SK-N-SH (cell line): ENCODE results near the gene BAG1. TPM values are rescaled to one million over a fixed set of nuclear protein-coding genes. Genes with fewer than 3 reads are reported as not detected.

Experiments
- CTCF ChIA-PET: fragments of 300-600, 350-600 bp; formaldehyde crosslinking; extraction: SDS; loops from one replicate; lab custom pipeline; 2021; lab: Yijun Ruan, JAX
- POLR2A ChIA-PET: fragments of 350-600 bp; sonication (Branson Sonifier 250); formaldehyde crosslinking; extraction: SDS; loops from one replicate; lab custom pipeline; 2020; ENCODE audit warnings: antibody characterized with exemption, inconsistent platforms; lab: Yijun Ruan, JAX
- DNase-seq: peaks from one replicate; pipeline ENCODE4 v3.0.0; 2012
- H2AFZ ChIP-seq: fragments of 200-600 bp; sonication (generic); 2 replicates; pipeline ENCODE4 v1.8.1; 2016; ENCODE audit warnings: antibody characterized with exemption, mild to moderate bottlenecking, low read depth
- H3F3A ChIP-seq: fragments of 200-600 bp; sonication (generic); replicated peaks from 2 replicates; pipeline ENCODE3; 2016; ENCODE audit warnings: antibody characterized with exemption, mild to moderate bottlenecking; ENCODE audit not compliant: insufficient read depth
- H3K27ac ChIP-seq, 2 experiments: fragments of 200-500 bp in 1 of 2; fragments of 200-600 bp in 1 of 2; sonication (Bioruptor generic) in 1 of 2; sonication (generic), shearing (Covaris generic) in 1 of 2; 2 replicates each; pipeline versions ENCODE4 v1.5.1 to v1.6.1; 2014 to 2016; ENCODE audit warnings: low read depth in 2 of 2, inconsistent platforms in 1 of 2, low read length in 1 of 2, mild to moderate bottlenecking in 1 of 2, mixed read lengths in 1 of 2
- H3K27me3 ChIP-seq: fragments of 200-600 bp; sonication (generic), shearing (Covaris generic); 2 replicates; pipeline ENCODE4 v1.6.1; 2016; ENCODE audit warnings: mixed run types; ENCODE audit not compliant: insufficient read depth
- H3K36me3 ChIP-seq, 2 experiments: fragments of 200-500 bp in 1 of 2; fragments of 200-600 bp in 1 of 2; sonication (Bioruptor generic) in 1 of 2; sonication (generic) in 1 of 2; replicated peaks in 1 of 2; 2 replicates each; pipeline versions ENCODE3 to v1.5.1; 2014 to 2016; ENCODE audit warnings: low read length in 1 of 2, mild to moderate bottlenecking in 1 of 2; ENCODE audit not compliant: insufficient read depth in 2 of 2, control insufficient read depth in 1 of 2
- H3K4me1 ChIP-seq, 2 experiments: fragments of 200-500 bp in 1 of 2; fragments of 200-600 bp in 1 of 2; sonication (Bioruptor generic) in 1 of 2; sonication (generic), shearing (Covaris generic) in 1 of 2; 2 replicates each; pipeline versions ENCODE4 v1.5.1 to v1.6.1; 2014 to 2016; ENCODE audit warnings: low read depth in 1 of 2, low read length in 1 of 2, mixed run types in 1 of 2; ENCODE audit not compliant: insufficient read depth in 2 of 2, control insufficient read depth in 1 of 2
- H3K4me2 ChIP-seq: fragments of 200-600 bp; sonication (generic), shearing (Covaris generic); 2 replicates; pipeline ENCODE4 v1.6.1; 2017; ENCODE audit warnings: mixed run types
- H3K4me3 ChIP-seq, 2 experiments: fragments of 200-500 bp in 1 of 2; fragments of 200-600 bp in 1 of 2; sonication (Bioruptor generic) in 1 of 2; sonication (generic), shearing (Covaris generic) in 1 of 2; 2 replicates each; pipeline versions ENCODE4 v1.5.1 to v1.8.1; 2014 to 2016; ENCODE audit warnings: low read depth in 2 of 2, inconsistent platforms in 1 of 2, low read length in 1 of 2, mild to moderate bottlenecking in 1 of 2, mixed read lengths in 1 of 2, moderate library complexity in 1 of 2
- H3K79me2 ChIP-seq: fragments of 200-600 bp; sonication (generic); 2 replicates; pipeline ENCODE4 v1.8.1; 2017; ENCODE audit warnings: mild to moderate bottlenecking; ENCODE audit not compliant: insufficient read depth
- H3K9ac ChIP-seq: fragments of 200-600 bp; sonication (generic); 2 replicates; pipeline ENCODE4 v1.6.1; 2017; ENCODE audit warnings: mixed run types
- H3K9me2 ChIP-seq: fragments of 200-600 bp; sonication (generic); 2 replicates; pipeline ENCODE4 v1.6.1; 2017; ENCODE audit warnings: mixed run types
- H3K9me3 ChIP-seq: fragments of 200-600 bp; sonication (generic); 2 replicates; pipeline ENCODE4 v1.6.1; 2017; ENCODE audit warnings: mixed run types, mild to moderate bottlenecking, moderate library complexity
- H4K20me1 ChIP-seq: fragments of 200-600 bp; sonication (generic); 2 replicates; pipeline ENCODE4 v1.6.1; 2017; ENCODE audit warnings: mild to moderate bottlenecking, mixed run types; ENCODE audit not compliant: insufficient read depth
- CHD2 ChIP-seq: fragments of 150-350 bp; IDR thresholded peaks from 2 replicates; pipeline ENCODE4 v1.6.1; 2018; ENCODE audit warnings: low read length; ENCODE audit not compliant: partially characterized antibody
- EZH2phosphoT487 ChIP-seq: fragments of 200-600 bp; sonication (generic); IDR thresholded peaks from 2 replicates; pipeline ENCODE4 v1.6.1; 2017; ENCODE audit warnings: low read depth, mixed run types, mild to moderate bottlenecking, antibody characterized with exemption, moderate library complexity, borderline replicate concordance
- FOSL2 ChIP-seq: IDR thresholded peaks from 2 replicates; pipeline ENCODE4 v1.4.0; 2012; ENCODE audit warnings: low read depth, mild to moderate bottlenecking, moderate library complexity, borderline replicate concordance
- FOXM1 ChIP-seq: IDR thresholded peaks from 2 replicates; pipeline ENCODE4 v1.4.0; 2012; ENCODE audit warnings: low read depth, mild to moderate bottlenecking
- GABPA ChIP-seq: IDR thresholded peaks from 2 replicates; pipeline ENCODE4 v1.4.0; 2012; ENCODE audit warnings: low read depth, mild to moderate bottlenecking
- GATA2 ChIP-seq: sonication (generic); formaldehyde crosslinking; IDR thresholded peaks from 2 replicates; pipeline ENCODE4 v1.5.0; 2020; ENCODE audit warnings: mild to moderate bottlenecking, missing genetic modification reagents
- MEF2A ChIP-seq: IDR thresholded peaks from 2 replicates; pipeline ENCODE4 v1.4.0; 2012; ENCODE audit warnings: low read depth, borderline replicate concordance
- NFIC ChIP-seq: IDR thresholded peaks from 2 replicates; pipeline ENCODE4 v1.4.0; 2012; ENCODE audit warnings: borderline replicate concordance
- PBX3 ChIP-seq: IDR thresholded peaks from 2 replicates; pipeline ENCODE4; 2012
- POLR2AphosphoS5 ChIP-seq: IDR thresholded peaks from 2 replicates; pipeline ENCODE4 v1.6.1; 2012; ENCODE audit warnings: low read depth, low read length
- RAD21 ChIP-seq: IDR thresholded peaks from 2 replicates; pipeline ENCODE4 v1.6.1; 2012; ENCODE audit warnings: mild to moderate bottlenecking, low read length
- RCOR1 ChIP-seq: fragments of 150-350 bp; IDR thresholded peaks from 2 replicates; pipeline ENCODE4 v1.6.1; 2017; ENCODE audit warnings: antibody characterized with exemption, low read length
- REST ChIP-seq: IDR thresholded peaks from 2 replicates; pipeline ENCODE4 v1.6.1; 2012; ENCODE audit warnings: mild to moderate bottlenecking, low read depth, low read length, moderate library complexity
- RFX5 ChIP-seq: IDR thresholded peaks from 2 replicates; pipeline ENCODE4 v1.6.1; 2012; ENCODE audit warnings: mild to moderate bottlenecking, improper control_type of control experiment, low read length
- USF1 ChIP-seq: IDR thresholded peaks from 2 replicates; pipeline ENCODE4 v1.4.0; 2012; ENCODE audit warnings: low read depth, borderline replicate concordance
- USF2 ChIP-seq: fragments of 150-350 bp; IDR thresholded peaks from 2 replicates; pipeline ENCODE4 v1.6.1; 2017; ENCODE audit warnings: antibody characterized with exemption, low read length, low read depth, borderline replicate concordance
- YY1 ChIP-seq: IDR thresholded peaks from 2 replicates; pipeline ENCODE4 v1.4.0; 2012; ENCODE audit warnings: low read depth, mild to moderate bottlenecking
- WGBS: methylation state at CpG from one replicate; pipeline ENCODE4 v1.1.6; 2017; ENCODE audit warnings: low lambda C conversion rate; 5-methylcytosine and 5-hydroxymethylcytosine counted together
- polyA plus RNA-seq, 3 experiments: library from polyadenylated mRNA; depleted of rRNA; stranded (reverse); fragments of >200 nt; gene quantifications; 2 replicates each; pipeline ENCODE4 v1.2.3, GENCODE V29; 2012
- TF ChIP-seq, protein P1 (sequence below): IDR thresholded peaks from 2 replicates; pipeline ENCODE4 v1.4.0; 2012; ENCODE audit warnings: low read depth, borderline replicate concordance
- TF ChIP-seq, protein P2 (sequence below): fragments of 150-350 bp; IDR thresholded peaks from 2 replicates; pipeline ENCODE4 v1.6.1; 2016; ENCODE audit warnings: mild to moderate bottlenecking, low read depth, low read length

BAG1 gene
- polyA plus RNA-seq, 1 of the 3 experiments (the other 2 are of a cell fraction), result 49.9 TPM

DNA sequence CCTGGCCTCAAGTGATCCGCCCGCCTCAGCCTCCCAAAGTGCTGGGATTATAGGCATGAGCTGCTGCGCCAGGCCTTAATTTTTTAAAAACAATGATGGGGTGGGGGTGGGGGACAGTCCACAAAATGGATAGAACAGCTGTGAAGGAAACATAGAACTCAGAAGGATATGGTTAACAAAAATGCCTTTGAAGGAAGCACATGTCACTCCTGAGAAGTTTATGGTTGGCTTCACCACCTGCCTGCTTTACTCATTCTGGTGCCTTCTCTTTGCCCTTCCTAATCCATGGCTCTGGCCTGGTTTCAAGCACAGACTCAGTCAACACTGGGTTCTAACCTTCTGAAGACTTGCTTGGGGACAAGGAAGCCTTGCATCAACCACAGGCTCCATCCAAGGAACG lies 10.3 kb downstream of the BAG1 start:
- H3K4me3 ChIP-seq, result no peak overlapping the region
- no peaks in the 10 kb centered on the region; a peak in 1 of 4 replicates for H3K4me1 ChIP-seq
- H3K9me3 ChIP-seq, result no peaks in the 10 kb centered on the region
- no peak overlapping the region for H3K4me2 ChIP-seq
- no peak overlapping the region for H3K27ac ChIP-seq
- no peaks in the 10 kb centered on the region for H3K9me2 ChIP-seq
- H3F3A ChIP-seq, result peaks cover 5% of the 10 kb centered on the region
- no peak for DNase-seq
- WGBS, result 95% methylated on average over 4 of the region's 4 CpGs
- H4K20me1 ChIP-seq, result no peaks in the 10 kb centered on the region
- H2AFZ ChIP-seq, result no peak overlapping the region
- peaks cover 37 to 55% of the 10 kb centered on the region in 2 experiments for H3K36me3 ChIP-seq
- POLR2A ChIA-PET, result no interaction called here
- H3K9ac ChIP-seq, result no peak overlapping the region
- no peaks in the 10 kb centered on the region for H3K79me2 ChIP-seq
- TF ChIP-seq RAD21 (no peak), MEF2A (no peak), EZH2phosphoT487 (no peak), GABPA (no peak), YY1 (no peak), CHD2 (no peak), USF1 (no peak), RFX5 (no peak), PBX3 (no peak), REST (no peak), NFIC (no peak), POLR2AphosphoS5 (no peak), RCOR1 (no peak), FOXM1 (no peak), GATA2 (no peak), FOSL2 (no peak), USF2 (no peak)
- TF ChIP-seq, protein P1, sequence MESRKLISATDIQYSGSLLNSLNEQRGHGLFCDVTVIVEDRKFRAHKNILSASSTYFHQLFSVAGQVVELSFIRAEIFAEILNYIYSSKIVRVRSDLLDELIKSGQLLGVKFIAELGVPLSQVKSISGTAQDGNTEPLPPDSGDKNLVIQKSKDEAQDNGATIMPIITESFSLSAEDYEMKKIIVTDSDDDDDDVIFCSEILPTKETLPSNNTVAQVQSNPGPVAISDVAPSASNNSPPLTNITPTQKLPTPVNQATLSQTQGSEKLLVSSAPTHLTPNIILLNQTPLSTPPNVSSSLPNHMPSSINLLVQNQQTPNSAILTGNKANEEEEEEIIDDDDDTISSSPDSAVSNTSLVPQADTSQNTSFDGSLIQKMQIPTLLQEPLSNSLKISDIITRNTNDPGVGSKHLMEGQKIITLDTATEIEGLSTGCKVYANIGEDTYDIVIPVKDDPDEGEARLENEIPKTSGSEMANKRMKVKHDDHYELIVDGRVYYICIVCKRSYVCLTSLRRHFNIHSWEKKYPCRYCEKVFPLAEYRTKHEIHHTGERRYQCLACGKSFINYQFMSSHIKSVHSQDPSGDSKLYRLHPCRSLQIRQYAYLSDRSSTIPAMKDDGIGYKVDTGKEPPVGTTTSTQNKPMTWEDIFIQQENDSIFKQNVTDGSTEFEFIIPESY, result no peak
- TF ChIP-seq, protein P2, sequence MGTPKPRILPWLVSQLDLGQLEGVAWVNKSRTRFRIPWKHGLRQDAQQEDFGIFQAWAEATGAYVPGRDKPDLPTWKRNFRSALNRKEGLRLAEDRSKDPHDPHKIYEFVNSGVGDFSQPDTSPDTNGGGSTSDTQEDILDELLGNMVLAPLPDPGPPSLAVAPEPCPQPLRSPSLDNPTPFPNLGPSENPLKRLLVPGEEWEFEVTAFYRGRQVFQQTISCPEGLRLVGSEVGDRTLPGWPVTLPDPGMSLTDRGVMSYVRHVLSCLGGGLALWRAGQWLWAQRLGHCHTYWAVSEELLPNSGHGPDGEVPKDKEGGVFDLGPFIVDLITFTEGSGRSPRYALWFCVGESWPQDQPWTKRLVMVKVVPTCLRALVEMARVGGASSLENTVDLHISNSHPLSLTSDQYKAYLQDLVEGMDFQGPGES, result no peak
- H3K27me3 ChIP-seq, result no peaks in the 10 kb centered on the region
- CTCF ChIA-PET, result no interaction called here
